DOHH2 (cell line): ENCODE results near the gene CACNA2D3.

Experiments
- H3F3A ChIP-seq: fragments of 200-600 bp; sonication (generic), shearing (Covaris generic); 2 replicates; pipeline ENCODE4 v1.6.0; 2016; ENCODE audit warnings: antibody characterized with exemption, mild to moderate bottlenecking; ENCODE audit not compliant: control insufficient read depth, insufficient read depth
- H3K27ac ChIP-seq: fragments of 200-600 bp; sonication (generic); 2 replicates; pipeline ENCODE4 v1.5.1; 2014; ENCODE audit warnings: low read depth, mild to moderate bottlenecking, low read length, moderate library complexity
- H3K27me3 ChIP-seq: fragments of 200-600 bp; sonication (generic); 2 replicates; pipeline ENCODE4 v1.6.1; 2014; ENCODE audit warnings: mild to moderate bottlenecking, low read length, mixed read lengths; ENCODE audit not compliant: control insufficient read depth
- H3K36me3 ChIP-seq: fragments of 200-600 bp; sonication (generic); 2 replicates; pipeline ENCODE4 v1.6.1; 2014; ENCODE audit warnings: mild to moderate bottlenecking, low read length, moderate library complexity, mixed read lengths; ENCODE audit not compliant: control insufficient read depth
- H3K4me1 ChIP-seq: fragments of 200-600 bp; sonication (generic); 2 replicates; pipeline ENCODE4 v1.6.1; 2014; ENCODE audit warnings: mild to moderate bottlenecking, low read length, mixed read lengths; ENCODE audit not compliant: control insufficient read depth
- H3K4me2 ChIP-seq: fragments of 200-600 bp; sonication (generic); 2 replicates; pipeline ENCODE4 v1.6.0; 2014; ENCODE audit warnings: mild to moderate bottlenecking, low read length, moderate library complexity
- H3K4me3 ChIP-seq: fragments of 200-600 bp; sonication (generic); 2 replicates; pipeline ENCODE4 v1.5.1; 2014; ENCODE audit warnings: mild to moderate bottlenecking, low read length, mixed read lengths
- H3K79me2 ChIP-seq: fragments of 200-600 bp; sonication (generic); 2 replicates; pipeline ENCODE4 v1.6.1; 2014; ENCODE audit warnings: mild to moderate bottlenecking, low read length, mixed read lengths; ENCODE audit not compliant: control insufficient read depth
- H3K9me2 ChIP-seq: fragments of 200-600 bp; sonication (generic); replicated peaks from 2 replicates; pipeline ENCODE4 v1.6.1; 2014; ENCODE audit warnings: mild to moderate bottlenecking, low read length, mixed read lengths; ENCODE audit not compliant: control insufficient read depth
- H3K9me3 ChIP-seq: fragments of 200-600 bp; sonication (generic); 2 replicates; pipeline ENCODE4 v1.6.1; 2014; ENCODE audit warnings: antibody characterized with exemption, low read length, mixed read lengths; ENCODE audit not compliant: control insufficient read depth, insufficient read depth
- H4K20me1 ChIP-seq: fragments of 200-600 bp; sonication (generic); 2 replicates; pipeline ENCODE4 v1.6.0; 2014; ENCODE audit warnings: low read depth, mild to moderate bottlenecking, antibody characterized with exemption, low read length, moderate library complexity; ENCODE audit not compliant: control insufficient read depth, insufficient read depth
- CTCF ChIP-seq: fragments of 200-600 bp; sonication (generic); IDR thresholded peaks from one replicate; pipeline ENCODE4 v1.5.1; 2014; ENCODE audit warnings: antibody characterized with exemption, mild to moderate bottlenecking, low read depth, low read length; ENCODE audit not compliant: poor library complexity, severe bottlenecking
- EZH2phosphoT487 ChIP-seq: fragments of 200-600 bp; sonication (generic); IDR thresholded peaks from 2 replicates; pipeline ENCODE4 v1.6.1; 2017; ENCODE audit warnings: borderline replicate concordance, mild to moderate bottlenecking, antibody characterized with exemption, low read length, moderate library complexity, mixed read lengths

Gene CACNA2D3

GRCh38 chr3:55118451-55118850 lies 996.1 kb downstream of the CACNA2D3 start:
- Histone ChIP-seq H3K4me1 (no peaks in the 10 kb centered on the region), H3K27ac (no peak overlapping the region), H3F3A (no peaks in the 10 kb centered on the region), H3K79me2 (no peaks in the 10 kb centered on the region), H3K9me2 (no peaks in the 10 kb centered on the region), H3K4me2 (no peak overlapping the region), H4K20me1 (no peaks in the 10 kb centered on the region), H3K27me3 (no peaks in the 10 kb centered on the region), H3K9me3 (no peaks in the 10 kb centered on the region), H3K36me3 (no peaks in the 10 kb centered on the region), H3K4me3 (no peak overlapping the region)
- TF ChIP-seq EZH2phosphoT487 = no peak
- TF ChIP-seq CTCF = no peak

DNA sequence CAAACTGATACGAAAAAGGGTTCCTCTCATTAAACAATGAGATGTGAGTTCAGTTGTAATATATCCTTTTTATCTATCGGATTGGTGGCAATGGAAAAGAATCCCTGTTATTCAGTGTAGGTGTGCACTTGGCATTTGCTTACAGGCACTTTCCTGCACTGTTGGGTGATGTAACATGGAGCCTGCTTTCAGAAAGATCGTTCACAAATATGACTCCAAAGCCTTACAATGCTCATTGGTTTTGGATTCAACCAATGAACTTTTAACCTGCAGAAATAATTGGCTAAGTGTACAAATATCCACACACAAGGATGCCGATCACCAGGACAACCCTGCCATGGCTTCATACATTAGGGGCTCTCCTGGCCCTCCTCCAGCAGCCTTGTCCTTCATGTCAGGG lies 996.9 kb downstream of the CACNA2D3 start:
- H3K4me1 ChIP-seq = no peaks in the 10 kb centered on the region
- no peak overlapping the region for H3K27ac ChIP-seq
- no peak overlapping the region for H3K4me2 ChIP-seq
- no peaks in the 10 kb centered on the region for H3F3A ChIP-seq
- no peaks in the 10 kb centered on the region for H3K36me3 ChIP-seq
- H3K9me2 ChIP-seq = no peaks in the 10 kb centered on the region
- H3K27me3 ChIP-seq = no peaks in the 10 kb centered on the region
- TF ChIP-seq EZH2phosphoT487 = no peak
- TF ChIP-seq CTCF = no peak
- H3K9me3 ChIP-seq = no peaks in the 10 kb centered on the region
- H3K79me2 ChIP-seq = no peaks in the 10 kb centered on the region
- no peaks in the 10 kb centered on the region for H4K20me1 ChIP-seq
- H3K4me3 ChIP-seq = no peak overlapping the region

- no peak overlapping the region for H3K27ac ChIP-seq
- H3K4me1 ChIP-seq = no peaks in the 10 kb centered on the region
- no peaks in the 10 kb centered on the region for H3F3A ChIP-seq
- no peaks in the 10 kb centered on the region for H3K27me3 ChIP-seq
- H3K79me2 ChIP-seq = no peaks in the 10 kb centered on the region
- no peaks in the 10 kb centered on the region for H3K9me2 ChIP-seq
- no peaks in the 10 kb centered on the region for H3K9me3 ChIP-seq
- H4K20me1 ChIP-seq = no peaks in the 10 kb centered on the region
- no peak overlapping the region for H3K4me3 ChIP-seq
- H3K36me3 ChIP-seq = no peaks in the 10 kb centered on the region
- no peak overlapping the region for H3K4me2 ChIP-seq
- TF ChIP-seq CTCF (no peak), EZH2phosphoT487 (no peak)
Observed at GRCh38 chr3:55122312-55122711, 1000.0 kb downstream of the CACNA2D3 start.
